HEK293 (cell line): Measurements from ENCODE around the gene KIF7.
A peak's percentile ranks its signal among the peaks of the same experiment; 100 is the strongest.

Experiments used
- CTCF ChIA-PET: fragments of 350-600 bp; formaldehyde crosslinking; extraction: SDS; loops from one replicate; lab custom pipeline; 2021; ENCODE audit warnings: antibody characterized with exemption; lab: Yijun Ruan, JAX
- POLR2A ChIA-PET: fragments of 300-600 bp; formaldehyde crosslinking; extraction: SDS; loops from one replicate; lab custom pipeline; 2020; ENCODE audit warnings: antibody characterized with exemption, inconsistent platforms; lab: Yijun Ruan, JAX
- H3K27ac ChIP-seq: fragments of 200-500 bp; sonication (Bioruptor generic); 2 replicates; pipeline ENCODE4 v1.5.1; 2014; ENCODE audit warnings: low read depth, low read length, control low read depth, inconsistent platforms; ENCODE audit errors: extremely low read depth
- H3K36me3 ChIP-seq, 2 experiments: fragments of 200-500 bp in 1 of 2; sonication (Bioruptor generic) in 1 of 2; 1 replicate in 1 of 2; 2 replicates in 1 of 2; pipeline ENCODE4 v1.5.1; 2014 to 2017; ENCODE audit warnings: inconsistent platforms in 2 of 2, low read length in 2 of 2; ENCODE audit not compliant: control insufficient read depth in 2 of 2, insufficient read depth in 1 of 2
- H3K4me1 ChIP-seq: fragments of 200-500 bp; sonication (Bioruptor generic); 2 replicates; pipeline ENCODE4 v1.5.1; 2014; ENCODE audit warnings: mild to moderate bottlenecking, low read length, inconsistent platforms; ENCODE audit not compliant: control insufficient read depth, insufficient read depth
- H3K4me3 ChIP-seq: 2 replicates; pipeline ENCODE4 v1.5.1; 2011; ENCODE audit warnings: low read depth, mild to moderate bottlenecking, control low read depth, low read length, moderate library complexity
- H3K9me3 ChIP-seq: fragments of 200-500 bp; sonication (Bioruptor generic); 2 replicates; pipeline ENCODE4 v1.5.1; 2014; ENCODE audit warnings: low read depth, low read length, inconsistent platforms; ENCODE audit not compliant: control insufficient read depth, insufficient read depth
- KLF1 ChIP-seq: fragments of 450-650 bp; formaldehyde crosslinking; IDR thresholded peaks from 2 replicates; pipeline ENCODE4 v1.5.1; 2016; ENCODE audit warnings: missing biosample characterization, missing genetic modification characterization
- SCRT2 ChIP-seq: fragments of 450-650 bp; formaldehyde crosslinking; IDR thresholded peaks from 2 replicates; pipeline ENCODE4 v1.5.1; 2016; ENCODE audit warnings: missing biosample characterization, missing genetic modification characterization
- SP2 ChIP-seq: fragments of 450-650 bp; formaldehyde crosslinking; IDR thresholded peaks from 2 replicates; pipeline ENCODE4 v1.5.1; 2016; ENCODE audit warnings: missing biosample characterization, missing genetic modification characterization
- ZBTB17 ChIP-seq: fragments of 450-650 bp; formaldehyde crosslinking; IDR thresholded peaks from 2 replicates; pipeline ENCODE4 v1.5.1; 2016; ENCODE audit warnings: missing biosample characterization, missing genetic modification characterization
- ZBTB7A ChIP-seq: fragments of 450-650 bp; formaldehyde crosslinking; IDR thresholded peaks from 2 replicates; pipeline ENCODE4 v1.5.1; 2016; ENCODE audit warnings: low read depth, missing biosample characterization, missing genetic modification characterization
- ZNF10 ChIP-seq: fragments of 450-650 bp; formaldehyde crosslinking; IDR thresholded peaks from 2 replicates; pipeline ENCODE4 v1.5.1; 2017; ENCODE audit warnings: missing biosample characterization, missing genetic modification characterization
- ZNF366 ChIP-seq: fragments of 450-650 bp; formaldehyde crosslinking; conservative IDR thresholded peaks from 2 replicates; pipeline ENCODE4 v1.5.1; 2016; ENCODE audit warnings: missing biosample characterization, missing genetic modification characterization
- ZNF837 ChIP-seq: fragments of 450-650 bp; formaldehyde crosslinking; IDR thresholded peaks from 2 replicates; pipeline ENCODE4 v1.5.1; 2016; ENCODE audit warnings: missing biosample characterization, missing genetic modification characterization
- TF ChIP-seq, protein P1 (sequence below): sonication (generic); formaldehyde crosslinking; IDR thresholded peaks from 2 replicates; pipeline ENCODE4 v1.8.1; 2022; ENCODE audit warnings: mild to moderate bottlenecking, moderate library complexity, missing genetic modification reagents
- TF ChIP-seq, protein P2 (sequence below): fragments of 450-650 bp; formaldehyde crosslinking; IDR thresholded peaks from 2 replicates; pipeline ENCODE4 v1.5.1; 2016; ENCODE audit warnings: missing biosample characterization, missing genetic modification characterization, borderline replicate concordance
- TF ChIP-seq, protein P3 (sequence below): fragments of 450-650 bp; formaldehyde crosslinking; conservative IDR thresholded peaks from 2 replicates; pipeline ENCODE4 v1.5.1; 2016; ENCODE audit warnings: low read depth, missing biosample characterization, missing genetic modification characterization

Gene KIF7

DNA sequence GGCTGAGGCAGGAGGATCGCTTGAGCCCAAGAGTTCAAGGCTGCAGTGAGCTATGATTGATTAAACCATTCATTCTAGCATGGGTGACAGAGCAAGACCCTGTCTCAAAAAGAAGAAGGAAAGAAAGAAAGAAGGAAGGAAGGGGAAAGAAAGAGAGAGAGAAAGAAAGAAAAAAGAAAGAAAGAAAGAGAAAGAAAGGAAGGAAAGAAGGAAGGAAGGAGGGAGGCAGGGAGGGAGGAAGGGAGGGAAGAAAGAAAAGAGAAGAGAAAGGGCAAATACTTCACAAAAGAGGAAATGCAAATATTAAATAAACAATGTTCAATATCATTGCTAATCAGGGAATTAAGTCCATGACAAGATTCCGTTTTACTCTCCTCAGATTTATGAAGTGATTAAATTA, 4.0 kb upstream of the KIF7 start:
- ChIA-PET CTCF (interaction anchor here (0.6 to 7.8 kb wide), 3 partner anchors 12 to 215 kb away, joined by 3 to 36 read pairs (median 15); no protein-coding TSS in a partner anchor), POLR2A (no interaction called here)
- Histone ChIP-seq H3K27ac (no peak overlapping the region), H3K36me3 (no peaks in the 10 kb centered on the region), H3K4me3 (no peak overlapping the region), H3K9me3 (no peaks in the 10 kb centered on the region), H3K4me1 (peaks cover 6% of the 10 kb centered on the region; the same call in 1 of the 2 replicates)
- TF ChIP-seq ZBTB7A (tag by site-specific recombination), result no peak
- peak; percentile 88 for TF ChIP-seq ZNF366

DNA sequence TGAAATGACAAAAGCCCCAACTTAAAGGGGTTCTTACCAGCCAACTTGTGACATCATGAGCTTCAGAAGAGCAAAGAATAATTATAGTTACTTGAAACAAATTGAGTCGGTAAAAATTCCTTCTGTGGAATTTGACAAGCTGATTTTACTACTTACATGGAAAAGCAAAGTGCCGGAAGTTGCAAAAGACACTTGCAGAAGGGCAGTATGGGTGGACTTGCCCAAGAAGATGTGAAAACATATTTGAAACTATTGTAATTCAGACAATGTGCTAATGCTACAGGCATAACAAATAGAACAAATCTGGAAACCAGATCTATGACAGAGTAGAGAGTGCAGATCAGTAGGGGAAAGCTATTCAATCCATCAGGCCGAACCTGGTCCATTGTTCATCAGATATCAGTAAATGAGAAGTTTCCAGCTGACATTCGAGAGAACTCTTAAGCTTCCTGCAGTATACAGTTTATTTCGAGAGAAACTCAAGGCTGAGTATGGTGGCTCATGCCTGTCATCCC, 2.5 kb upstream of the KIF7 start:
- H3K9me3 ChIP-seq, result no peaks in the 10 kb centered on the region
- peaks cover 8% of the 10 kb centered on the region; the same call in 1 of the 2 replicates for H3K4me1 ChIP-seq
- H3K27ac ChIP-seq, result no peak overlapping the region
- peaks cover 0 to 8% of the 10 kb centered on the region in 2 experiments; a peak in 2 of 3 replicates for H3K36me3 ChIP-seq
- CTCF ChIA-PET, result interaction anchor here (0.6 to 3.9 kb wide), 6 partner anchors 8 to 630 kb away, joined by 3 to 15 read pairs (median 4); no protein-coding TSS in a partner anchor
- H3K4me3 ChIP-seq, result no peak overlapping the region
- TF ChIP-seq ZNF837 (tag by site-specific recombination) (no peak), ZBTB17 (tag by site-specific recombination) (peak; percentile 96)
- POLR2A ChIA-PET, result interaction anchor here (0.6 to 1.1 kb wide), 2 partner anchors 83 to 411 kb away, joined by 3 read pairs; partner anchors contain the start of gene TICRR

DNA sequence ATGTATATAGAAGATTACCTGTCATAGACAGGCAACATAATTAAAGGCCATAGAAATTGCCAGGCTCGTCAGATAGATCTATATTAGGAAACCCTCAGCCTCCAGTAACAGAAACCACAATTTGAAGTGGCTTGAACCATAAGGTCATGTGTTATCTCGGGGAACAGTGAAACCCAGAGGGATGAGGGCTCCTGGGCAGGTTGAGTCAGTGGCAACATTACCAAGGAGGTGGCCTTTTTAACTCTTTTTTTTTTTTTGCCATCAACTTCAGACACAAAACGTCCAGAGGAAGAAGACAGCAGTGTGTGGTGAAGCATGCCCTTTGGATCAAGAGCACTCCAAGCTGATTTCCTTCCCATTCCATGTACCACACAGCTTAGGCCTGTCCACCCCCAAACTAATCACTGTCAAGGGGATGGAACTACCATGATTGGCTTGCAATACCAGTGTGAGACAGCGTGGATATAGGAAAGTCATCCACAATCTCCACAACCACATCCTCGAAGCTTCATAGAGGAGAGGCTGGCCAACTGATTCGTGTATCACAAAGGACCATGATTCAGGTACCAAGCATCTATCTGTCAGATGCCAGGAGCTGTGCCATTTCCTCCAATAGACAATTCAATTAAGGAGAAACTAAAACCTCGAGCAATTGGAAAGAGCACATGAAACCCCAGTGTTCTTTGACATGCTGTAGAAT, 999 bp upstream of the KIF7 start:
- Histone ChIP-seq H3K4me3 (no peak overlapping the region), H3K4me1 (peaks cover 8% of the 10 kb centered on the region; the same call in 1 of the 2 replicates), H3K36me3 (peaks cover 0 to 22% of the 10 kb centered on the region in 2 experiments; a peak in 2 of 3 replicates), H3K9me3 (no peaks in the 10 kb centered on the region), H3K27ac (no peak overlapping the region)
- ChIA-PET POLR2A (no interaction called here), CTCF (interaction anchor here (1.4 to 3.9 kb wide), 2 partner anchors 9 to 17 kb away, joined by 4 to 15 read pairs; no protein-coding TSS in a partner anchor)
- TF ChIP-seq, protein P1, sequence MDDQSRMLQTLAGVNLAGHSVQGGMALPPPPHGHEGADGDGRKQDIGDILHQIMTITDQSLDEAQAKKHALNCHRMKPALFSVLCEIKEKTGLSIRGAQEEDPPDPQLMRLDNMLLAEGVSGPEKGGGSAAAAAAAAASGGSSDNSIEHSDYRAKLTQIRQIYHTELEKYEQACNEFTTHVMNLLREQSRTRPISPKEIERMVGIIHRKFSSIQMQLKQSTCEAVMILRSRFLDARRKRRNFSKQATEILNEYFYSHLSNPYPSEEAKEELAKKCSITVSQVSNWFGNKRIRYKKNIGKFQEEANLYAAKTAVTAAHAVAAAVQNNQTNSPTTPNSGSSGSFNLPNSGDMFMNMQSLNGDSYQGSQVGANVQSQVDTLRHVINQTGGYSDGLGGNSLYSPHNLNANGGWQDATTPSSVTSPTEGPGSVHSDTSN, result no peak
- no peak for TF ChIP-seq SP2
- TF ChIP-seq KLF1 (tag by site-specific recombination), result no peak
- TF ChIP-seq SCRT2, result no peak
- TF ChIP-seq, protein P2, sequence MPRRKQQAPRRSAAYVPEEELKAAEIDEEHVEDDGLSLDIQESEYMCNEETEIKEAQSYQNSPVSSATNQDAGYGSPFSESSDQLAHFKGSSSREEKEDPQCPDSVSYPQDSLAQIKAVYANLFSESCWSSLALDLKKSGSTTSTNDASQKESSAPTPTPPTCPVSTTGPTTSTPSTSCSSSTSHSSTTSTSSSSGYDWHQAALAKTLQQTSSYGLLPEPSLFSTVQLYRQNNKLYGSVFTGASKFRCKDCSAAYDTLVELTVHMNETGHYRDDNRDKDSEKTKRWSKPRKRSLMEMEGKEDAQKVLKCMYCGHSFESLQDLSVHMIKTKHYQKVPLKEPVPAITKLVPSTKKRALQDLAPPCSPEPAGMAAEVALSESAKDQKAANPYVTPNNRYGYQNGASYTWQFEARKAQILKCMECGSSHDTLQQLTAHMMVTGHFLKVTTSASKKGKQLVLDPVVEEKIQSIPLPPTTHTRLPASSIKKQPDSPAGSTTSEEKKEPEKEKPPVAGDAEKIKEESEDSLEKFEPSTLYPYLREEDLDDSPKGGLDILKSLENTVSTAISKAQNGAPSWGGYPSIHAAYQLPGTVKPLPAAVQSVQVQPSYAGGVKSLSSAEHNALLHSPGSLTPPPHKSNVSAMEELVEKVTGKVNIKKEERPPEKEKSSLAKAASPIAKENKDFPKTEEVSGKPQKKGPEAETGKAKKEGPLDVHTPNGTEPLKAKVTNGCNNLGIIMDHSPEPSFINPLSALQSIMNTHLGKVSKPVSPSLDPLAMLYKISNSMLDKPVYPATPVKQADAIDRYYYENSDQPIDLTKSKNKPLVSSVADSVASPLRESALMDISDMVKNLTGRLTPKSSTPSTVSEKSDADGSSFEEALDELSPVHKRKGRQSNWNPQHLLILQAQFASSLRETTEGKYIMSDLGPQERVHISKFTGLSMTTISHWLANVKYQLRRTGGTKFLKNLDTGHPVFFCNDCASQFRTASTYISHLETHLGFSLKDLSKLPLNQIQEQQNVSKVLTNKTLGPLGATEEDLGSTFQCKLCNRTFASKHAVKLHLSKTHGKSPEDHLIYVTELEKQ (tag by site-specific recombination), result no peak
- TF ChIP-seq, protein P3, sequence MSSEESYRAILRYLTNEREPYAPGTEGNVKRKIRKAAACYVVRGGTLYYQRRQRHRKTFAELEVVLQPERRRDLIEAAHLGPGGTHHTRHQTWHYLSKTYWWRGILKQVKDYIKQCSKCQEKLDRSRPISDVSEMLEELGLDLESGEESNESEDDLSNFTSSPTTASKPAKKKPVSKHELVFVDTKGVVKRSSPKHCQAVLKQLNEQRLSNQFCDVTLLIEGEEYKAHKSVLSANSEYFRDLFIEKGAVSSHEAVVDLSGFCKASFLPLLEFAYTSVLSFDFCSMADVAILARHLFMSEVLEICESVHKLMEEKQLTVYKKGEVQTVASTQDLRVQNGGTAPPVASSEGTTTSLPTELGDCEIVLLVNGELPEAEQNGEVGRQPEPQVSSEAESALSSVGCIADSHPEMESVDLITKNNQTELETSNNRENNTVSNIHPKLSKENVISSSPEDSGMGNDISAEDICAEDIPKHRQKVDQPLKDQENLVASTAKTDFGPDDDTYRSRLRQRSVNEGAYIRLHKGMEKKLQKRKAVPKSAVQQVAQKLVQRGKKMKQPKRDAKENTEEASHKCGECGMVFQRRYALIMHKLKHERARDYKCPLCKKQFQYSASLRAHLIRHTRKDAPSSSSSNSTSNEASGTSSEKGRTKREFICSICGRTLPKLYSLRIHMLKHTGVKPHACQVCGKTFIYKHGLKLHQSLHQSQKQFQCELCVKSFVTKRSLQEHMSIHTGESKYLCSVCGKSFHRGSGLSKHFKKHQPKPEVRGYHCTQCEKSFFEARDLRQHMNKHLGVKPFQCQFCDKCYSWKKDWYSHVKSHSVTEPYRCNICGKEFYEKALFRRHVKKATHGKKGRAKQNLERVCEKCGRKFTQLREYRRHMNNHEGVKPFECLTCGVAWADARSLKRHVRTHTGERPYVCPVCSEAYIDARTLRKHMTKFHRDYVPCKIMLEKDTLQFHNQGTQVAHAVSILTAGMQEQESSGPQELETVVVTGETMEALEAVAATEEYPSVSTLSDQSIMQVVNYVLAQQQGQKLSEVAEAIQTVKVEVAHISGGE (tag by site-specific recombination), result no peak
- TF ChIP-seq ZNF837 (tag by site-specific recombination), result no peak
- no peak for TF ChIP-seq ZNF10 (tag by site-specific recombination)
